HFF-Myc (cell line): ENCODE results near the gene CARD19.
A peak's percentile ranks its signal among the peaks of the same experiment; 100 is the strongest.

Experiments used
- DNase-seq: peaks from one replicate; pipeline ENCODE4 v3.0.0-alpha.2; 2011; ENCODE audit warnings: low read depth; ENCODE audit errors: extremely low read depth
- H3K4me3 ChIP-seq: replicated peaks from 2 replicates; pipeline ENCODE4 v1.5.1; 2011; ENCODE audit warnings: low read depth, mild to moderate bottlenecking, control low read depth, low read length
- CTCF ChIP-seq: IDR thresholded peaks from 2 replicates; pipeline ENCODE4 v1.5.1; 2012; ENCODE audit warnings: mild to moderate bottlenecking, low read depth, low read length, control low read depth; ENCODE audit errors: missing control alignments

CARD19 gene

DNA sequence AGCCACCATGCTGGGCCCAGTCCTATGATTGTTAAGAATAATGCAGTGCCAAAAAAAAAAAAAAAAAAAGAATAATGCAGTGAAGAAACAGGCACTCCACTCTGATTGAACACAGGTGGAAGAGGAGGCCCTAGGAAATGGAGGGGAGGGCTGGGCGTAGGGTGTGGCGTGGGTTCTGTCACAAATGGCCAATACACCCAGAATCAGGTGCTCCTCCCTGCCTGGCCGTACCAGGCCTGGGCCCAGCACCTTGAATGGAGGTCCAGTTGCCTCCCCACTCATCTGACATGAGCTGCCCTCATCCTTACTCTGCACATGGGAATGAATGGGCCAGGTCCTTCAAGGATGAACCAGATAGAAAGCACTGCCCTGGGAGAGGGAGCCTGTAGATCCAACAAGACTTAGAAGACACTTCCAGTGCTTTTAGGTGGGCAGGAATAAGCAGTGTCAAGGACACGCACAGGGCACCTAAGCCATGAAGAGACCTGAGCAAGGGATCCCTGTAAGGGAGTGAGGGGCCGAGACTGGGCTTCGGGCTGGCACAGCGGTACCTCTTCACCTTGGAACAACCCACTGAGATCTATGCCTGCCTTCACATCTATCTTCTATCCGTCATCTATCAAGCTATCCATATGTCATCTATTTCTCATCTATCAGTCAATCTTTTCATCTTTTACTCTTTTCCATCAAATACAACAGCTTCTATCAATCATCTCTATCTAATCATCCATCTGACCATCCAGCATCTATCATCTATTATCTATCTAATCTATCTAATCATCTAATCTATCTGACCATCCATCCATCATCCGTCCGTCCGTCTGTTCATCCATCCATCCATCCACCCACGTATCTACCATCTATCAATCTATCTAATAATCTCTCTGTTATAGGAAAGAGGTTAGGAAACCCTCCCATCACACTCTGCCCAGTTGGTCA lies 22.2 kb downstream of the CARD19 start:
- no peak for DNase-seq
- no peak overlapping the region for H3K4me3 ChIP-seq
- no peak for TF ChIP-seq CTCF

- no peak for TF ChIP-seq CTCF
- no peak for DNase-seq
- H3K4me3 ChIP-seq: no peak overlapping the region
Observed at GRCh38 chr9:93118863-93119702, 23.1 kb downstream of the CARD19 start.

GRCh38 chr9:93119703-93119952 lies 23.6 kb downstream of the CARD19 start:
- no peak for DNase-seq
- TF ChIP-seq CTCF: no peak
- no peak overlapping the region for H3K4me3 ChIP-seq

- no peak overlapping the region for H3K4me3 ChIP-seq
- DNase-seq: peak; percentile 55
- TF ChIP-seq CTCF: peak; percentile 32
Observed at GRCh38 chr9:93119953-93120845, 24.2 kb downstream of the CARD19 start.

DNA sequence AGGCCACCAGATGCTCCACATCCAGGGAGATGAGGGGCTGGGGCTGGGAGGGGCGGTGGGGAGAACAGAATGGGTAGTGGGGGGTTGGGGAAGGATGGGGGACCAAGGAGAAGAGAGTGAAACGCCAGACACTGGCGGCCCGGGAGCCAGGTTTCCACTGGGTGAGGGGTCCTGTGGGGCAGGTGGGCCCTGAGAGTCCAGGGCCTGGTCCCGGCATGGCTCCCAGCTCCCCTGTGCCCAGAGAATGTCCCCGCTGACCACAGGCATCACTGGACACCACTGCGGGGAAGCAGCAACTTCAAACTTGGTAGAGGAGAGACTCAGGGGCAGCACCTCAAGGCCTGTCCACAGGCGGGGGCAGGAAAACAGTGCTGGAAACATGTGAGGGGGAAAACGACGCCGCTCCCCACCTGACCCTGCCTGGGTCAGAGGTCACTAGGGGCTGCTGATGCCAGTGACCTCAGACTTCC lies 24.9 kb downstream of the CARD19 start:
- DNase-seq: no peak
- TF ChIP-seq CTCF: no peak
- no peak overlapping the region for H3K4me3 ChIP-seq

GRCh38 chr9:93121316-93122241 lies 25.6 kb downstream of the CARD19 start:
- no peak for TF ChIP-seq CTCF
- H3K4me3 ChIP-seq: no peak overlapping the region
- no peak for DNase-seq
